Measurements from ENCODE around the gene PLEK.

DNA sequence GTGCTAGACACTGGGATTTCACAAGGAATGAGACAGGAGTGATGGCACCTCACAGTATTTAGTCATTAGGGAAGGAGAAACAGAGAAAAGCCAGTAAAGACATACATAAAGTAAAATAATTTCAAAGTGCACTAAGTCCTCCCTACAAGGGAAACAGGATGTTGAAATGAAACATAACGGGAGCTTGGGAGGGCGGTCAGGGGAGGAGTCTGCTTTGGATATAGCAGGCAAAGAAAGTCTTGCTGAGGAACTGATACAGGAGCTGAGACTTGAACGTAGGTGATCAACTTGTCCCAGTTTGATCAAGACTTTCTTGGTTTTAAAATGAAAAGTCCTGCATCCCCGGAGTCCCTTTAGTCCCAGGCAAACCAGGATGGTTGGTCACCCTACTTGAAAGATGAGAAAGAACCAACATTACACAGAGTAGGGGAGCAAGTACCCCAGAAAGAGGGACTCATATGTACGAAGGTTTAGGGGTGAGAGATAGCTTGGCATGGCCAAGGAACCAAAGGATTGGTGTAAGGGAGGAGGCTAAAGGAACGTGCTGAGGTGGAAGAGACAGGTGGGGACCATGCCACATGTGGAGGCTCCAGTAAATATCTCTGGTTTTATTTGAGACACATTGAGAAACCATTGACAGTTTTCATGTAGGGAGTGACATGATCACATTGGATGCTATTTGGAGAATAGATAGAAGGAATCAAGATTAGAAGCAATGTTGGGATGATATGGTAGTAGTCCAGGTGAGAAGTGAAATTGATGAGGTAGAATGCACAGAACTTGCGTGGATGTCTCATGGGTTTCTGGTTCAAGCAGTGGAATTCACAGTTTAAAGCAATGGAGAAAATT, 73.6 kb downstream of the PLEK start:
- TF ChIP-seq, protein P1, sequence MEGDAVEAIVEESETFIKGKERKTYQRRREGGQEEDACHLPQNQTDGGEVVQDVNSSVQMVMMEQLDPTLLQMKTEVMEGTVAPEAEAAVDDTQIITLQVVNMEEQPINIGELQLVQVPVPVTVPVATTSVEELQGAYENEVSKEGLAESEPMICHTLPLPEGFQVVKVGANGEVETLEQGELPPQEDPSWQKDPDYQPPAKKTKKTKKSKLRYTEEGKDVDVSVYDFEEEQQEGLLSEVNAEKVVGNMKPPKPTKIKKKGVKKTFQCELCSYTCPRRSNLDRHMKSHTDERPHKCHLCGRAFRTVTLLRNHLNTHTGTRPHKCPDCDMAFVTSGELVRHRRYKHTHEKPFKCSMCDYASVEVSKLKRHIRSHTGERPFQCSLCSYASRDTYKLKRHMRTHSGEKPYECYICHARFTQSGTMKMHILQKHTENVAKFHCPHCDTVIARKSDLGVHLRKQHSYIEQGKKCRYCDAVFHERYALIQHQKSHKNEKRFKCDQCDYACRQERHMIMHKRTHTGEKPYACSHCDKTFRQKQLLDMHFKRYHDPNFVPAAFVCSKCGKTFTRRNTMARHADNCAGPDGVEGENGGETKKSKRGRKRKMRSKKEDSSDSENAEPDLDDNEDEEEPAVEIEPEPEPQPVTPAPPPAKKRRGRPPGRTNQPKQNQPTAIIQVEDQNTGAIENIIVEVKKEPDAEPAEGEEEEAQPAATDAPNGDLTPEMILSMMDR (conservative IDR thresholded peaks at IDR 0.05 in 1 of 2, IDR thresholded peaks at IDR 0.05 in 1 of 2; ENCODE audit: low read depth in 1 of 2, low read length in 2 of 2): no peak
- TF ChIP-seq EZH2 (IDR thresholded peaks at IDR 0.05; ENCODE audit: low read length, missing control alignments): no peak

Measured in fibroblast of lung (primary cell).